Common myeloid progenitor, CD34-positive (primary cell): ENCODE measurements around the gene CSAD.
A peak's percentile ranks its signal among the peaks of the same experiment; 100 is the strongest.

Source experiments
- CTCF ChIA-PET: fragments of 350-600 bp; sonication (Branson Sonifier 250); formaldehyde crosslinking; loops from one replicate; lab custom pipeline; 2021; ENCODE audit warnings: antibody characterized with exemption; lab: Charles Lee
- POLR2A ChIA-PET: fragments of 350-600 bp; sonication (Branson Sonifier 250); formaldehyde crosslinking; loops from one replicate; lab custom pipeline; 2021; ENCODE audit warnings: antibody characterized with exemption; lab: Charles Lee
- DNase-seq, 3 donors: peaks; one replicate each; pipeline versions ENCODE4 v3.0.0 to v3.0.0-alpha.2; 2013
- H3K27ac ChIP-seq, 2 experiments: 1 replicate in 1 of 2; 2 replicates in 1 of 2; pipeline ENCODE4 v1.7.0; 2013; ENCODE audit warnings: inconsistent platforms in 2 of 2, low read length in 2 of 2, mild to moderate bottlenecking in 2 of 2, low read depth in 1 of 2, moderate library complexity in 1 of 2; ENCODE audit not compliant: severe bottlenecking in 2 of 2, insufficient read depth in 1 of 2, poor library complexity in 1 of 2
- H3K27me3 ChIP-seq, 5 experiments: replicated peaks in 2 of 5; 1 replicate in 3 of 5; 2 replicates in 2 of 5; pipeline versions ENCODE4 v1.6.1 to v1.7.0; 2013; ENCODE audit warnings: low read length in 4 of 5, mild to moderate bottlenecking in 2 of 5, moderate library complexity in 2 of 5, inconsistent platforms in 1 of 5; ENCODE audit not compliant: insufficient read depth in 5 of 5, control insufficient read depth in 4 of 5
- H3K36me3 ChIP-seq, 4 experiments: 1 replicate in 2 of 4; 2 replicates in 2 of 4; pipeline versions ENCODE4 v1.6.1 to v1.7.0; 2013; ENCODE audit warnings: low read length in 3 of 4, control low read depth in 1 of 4, mild to moderate bottlenecking in 1 of 4; ENCODE audit not compliant: control insufficient read depth in 4 of 4, insufficient read depth in 4 of 4
- H3K4me1 ChIP-seq, 4 experiments: 1 replicate in 3 of 4; 2 replicates in 1 of 4; pipeline versions ENCODE4 v1.6.1 to v1.7.1; 2013; ENCODE audit warnings: low read length in 3 of 4, mild to moderate bottlenecking in 3 of 4, control low read depth in 1 of 4, inconsistent platforms in 1 of 4, moderate library complexity in 1 of 4; ENCODE audit not compliant: control insufficient read depth in 4 of 4, insufficient read depth in 4 of 4; ENCODE audit errors: control extremely low read depth in 1 of 4
- H3K4me3 ChIP-seq, 7 experiments: 1 replicate in 4 of 7; 2 replicates in 3 of 7; pipeline versions ENCODE4 v1.5.1 to v1.7.0; 2013; ENCODE audit warnings: mild to moderate bottlenecking in 7 of 7, low read length in 6 of 7, moderate library complexity in 6 of 7, inconsistent platforms in 2 of 7, low read depth in 2 of 7, control low read depth in 1 of 7; ENCODE audit not compliant: insufficient read depth in 4 of 7, control insufficient read depth in 1 of 7; ENCODE audit errors: extremely low read depth in 1 of 7
- H3K9me3 ChIP-seq, 5 experiments: 1 replicate in 4 of 5; 2 replicates in 1 of 5; pipeline versions ENCODE4 v1.6.1 to v1.7.1; 2013; ENCODE audit warnings: low read length in 4 of 5, mild to moderate bottlenecking in 2 of 5, inconsistent platforms in 1 of 5, low read depth in 1 of 5, moderate library complexity in 1 of 5; ENCODE audit not compliant: control insufficient read depth in 4 of 5, insufficient read depth in 2 of 5; ENCODE audit errors: control extremely low read depth in 1 of 5
- WGBS: methylation state at CpG from one replicate; pipeline ENCODE4 v1.1.5; 2013; ENCODE audit not compliant: insufficient coverage; 5-methylcytosine and 5-hydroxymethylcytosine counted together

CSAD gene

GRCh38 chr12:53174881-53175491 is 5.7 kb downstream of the CSAD start:
- Histone ChIP-seq H3K27ac (no peak overlapping the region), H3K9me3 (no peaks in the 10 kb centered on the region), H3K4me1 (peaks cover 3 to 12% (median 8%) of the 10 kb centered on the region in 4 experiments), H3K4me3 (no peak overlapping the region), H3K27me3 (no peaks in the 10 kb centered on the region), H3K36me3 (peaks cover 0 to 9% (median 2%) of the 10 kb centered on the region in 4 experiments)
- DNase-seq = peak in 2 of 3 donors; percentile 32 to 43
- CTCF ChIA-PET = interaction anchor here (1.1 to 7.9 kb wide), 5 partner anchors 14 to 32 kb away, joined by 3 to 63 read pairs (median 32); partner anchors contain the start of gene ITGB7
- POLR2A ChIA-PET = interaction anchor here (0.5 to 0.6 kb wide), 3 partner anchors 107 to 135 kb away, joined by 3 to 4 read pairs (median 3); no protein-coding TSS in a partner anchor
- 89% methylated on average over 1 of the region's 4 CpGs for WGBS

- 95% methylated on average over 7 of the region's 10 CpGs for WGBS
- H3K4me3 ChIP-seq = no peak overlapping the region
- H3K9me3 ChIP-seq = no peaks in the 10 kb centered on the region
- ChIA-PET CTCF (interaction anchor here (0.8 to 7.9 kb wide), 7 partner anchors 10 to 116 kb away, joined by 3 to 63 read pairs (median 6); partner anchors contain the start of gene ESPL1), POLR2A (interaction anchor here (0.6 kb wide), 1 partner anchor 36 kb away, joined by 4 read pairs; no protein-coding TSS in a partner anchor)
- H3K27ac ChIP-seq = no peak overlapping the region
- no peaks in the 10 kb centered on the region for H3K27me3 ChIP-seq
- H3K36me3 ChIP-seq = peaks cover 0 to 13% (median 2%) of the 10 kb centered on the region in 4 experiments
- DNase-seq = no peak
- H3K4me1 ChIP-seq = peaks cover 0 to 6% (median 0%) of the 10 kb centered on the region in 4 experiments
These were observed 7.5 kb downstream of the CSAD start for GRCh38 chr12:53173085-53173715.

- Histone ChIP-seq H3K27ac (no peak overlapping the region), H3K27me3 (no peaks in the 10 kb centered on the region), H3K36me3 (peaks cover 0 to 13% (median 2%) of the 10 kb centered on the region in 4 experiments), H3K4me3 (no peak overlapping the region), H3K9me3 (no peaks in the 10 kb centered on the region), H3K4me1 (peaks cover 0 to 6% (median 0%) of the 10 kb centered on the region in 4 experiments)
- ChIA-PET POLR2A (interaction anchor here (0.6 kb wide), 1 partner anchor 37 kb away, joined by 4 read pairs; no protein-coding TSS in a partner anchor), CTCF (interaction anchor here (1.1 to 7.9 kb wide), 7 partner anchors 8 to 116 kb away, joined by 3 to 63 read pairs (median 6); partner anchors contain the start of genes CSAD, ESPL1 and ZNF740)
- no peak for DNase-seq
- 98% methylated on average over 9 of the region's 11 CpGs for WGBS
These were observed 8.4 kb downstream of the CSAD start for GRCh38 chr12:53172352-53172751.

GRCh38 chr12:53171725-53172329 is 8.9 kb downstream of the CSAD start:
- POLR2A ChIA-PET = no interaction called here
- H3K36me3 ChIP-seq = peaks cover 0 to 13% (median 2%) of the 10 kb centered on the region in 4 experiments
- WGBS = 96% methylated on average over 4 of the region's 10 CpGs
- no peaks in the 10 kb centered on the region for H3K9me3 ChIP-seq
- CTCF ChIA-PET = interaction anchor here (1.1 to 7.9 kb wide), 9 partner anchors 9 to 120 kb away, joined by 3 to 63 read pairs (median 6); partner anchors contain the start of genes CSAD, ESPL1 and ZNF740
- peaks cover 0 to 6% (median 0%) of the 10 kb centered on the region in 4 experiments for H3K4me1 ChIP-seq
- H3K27ac ChIP-seq = no peak overlapping the region
- no peak for DNase-seq
- no peaks in the 10 kb centered on the region for H3K27me3 ChIP-seq
- no peak overlapping the region for H3K4me3 ChIP-seq

- Histone ChIP-seq H3K36me3 (peaks cover 0 to 13% (median 2%) of the 10 kb centered on the region in 4 experiments), H3K4me1 (peaks cover 0 to 6% (median 0%) of the 10 kb centered on the region in 4 experiments), H3K9me3 (no peaks in the 10 kb centered on the region), H3K4me3 (no peak overlapping the region), H3K27me3 (no peaks in the 10 kb centered on the region), H3K27ac (no peak overlapping the region)
- ChIA-PET POLR2A (no interaction called here), CTCF (interaction anchor here (1.2 to 7.9 kb wide), 6 partner anchors 9 to 121 kb away, joined by 3 to 63 read pairs (median 4); partner anchors contain the start of genes CSAD, ESPL1 and ZNF740)
- 97% methylated on average over 11 of the region's 14 CpGs for WGBS
- no peak for DNase-seq
These were observed 9.6 kb downstream of the CSAD start for GRCh38 chr12:53170876-53171724.

GRCh38 chr12:53170215-53170614 is 10.5 kb downstream of the CSAD start:
- Histone ChIP-seq H3K27ac (no peak overlapping the region), H3K9me3 (no peaks in the 10 kb centered on the region), H3K27me3 (no peaks in the 10 kb centered on the region), H3K4me1 (peaks cover 0 to 6% (median 0%) of the 10 kb centered on the region in 4 experiments), H3K36me3 (peaks cover 0 to 13% (median 2%) of the 10 kb centered on the region in 4 experiments), H3K4me3 (no peak overlapping the region)
- no peak for DNase-seq
- ChIA-PET POLR2A (no interaction called here), CTCF (interaction anchor here (1.3 to 7.9 kb wide), 3 partner anchors 11 to 122 kb away, joined by 3 to 63 read pairs (median 41); no protein-coding TSS in a partner anchor)
- 94% methylated on average over 6 of the region's 8 CpGs for WGBS
